Femur (tissue), 1 donor: Measurements from ENCODE around the gene IFNA5.

Experiments used
- DNase-seq: peaks from one replicate; pipeline ENCODE4 v3.0.0-alpha.2; 2017

The IFNA5 gene

GRCh38 chr9:21289848-21290247 lies 15.3 kb downstream of the IFNA5 start:
- DNase-seq = no peak

DNA sequence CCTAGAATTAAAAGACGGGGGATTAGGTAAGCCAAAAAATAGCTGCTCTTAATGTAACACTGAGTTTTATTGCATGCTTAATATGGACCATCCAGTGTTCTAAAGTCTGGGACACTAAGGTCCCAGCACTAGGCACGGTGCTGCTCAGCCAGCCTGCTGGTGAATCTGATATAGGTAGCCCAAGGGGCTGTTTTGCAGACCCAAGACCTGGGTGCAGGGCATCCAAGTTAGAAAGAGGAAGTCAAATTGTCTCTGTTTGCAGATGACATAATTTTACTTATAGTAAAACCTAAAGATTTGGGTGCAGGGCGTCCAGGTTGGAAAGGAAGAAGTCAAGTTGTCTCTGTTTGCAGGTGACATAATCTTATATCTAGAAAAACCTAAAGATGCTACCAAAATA lies 17.8 kb downstream of the IFNA5 start:
- no peak for DNase-seq

- no peak for DNase-seq
Measured at GRCh38 chr9:21286659-21287058, 18.5 kb downstream of the IFNA5 start.

GRCh38 chr9:21286099-21286498 lies 19.0 kb downstream of the IFNA5 start:
- no peak for DNase-seq

- DNase-seq = no peak
Measured at GRCh38 chr9:21281275-21281674, 23.8 kb downstream of the IFNA5 start.

DNA sequence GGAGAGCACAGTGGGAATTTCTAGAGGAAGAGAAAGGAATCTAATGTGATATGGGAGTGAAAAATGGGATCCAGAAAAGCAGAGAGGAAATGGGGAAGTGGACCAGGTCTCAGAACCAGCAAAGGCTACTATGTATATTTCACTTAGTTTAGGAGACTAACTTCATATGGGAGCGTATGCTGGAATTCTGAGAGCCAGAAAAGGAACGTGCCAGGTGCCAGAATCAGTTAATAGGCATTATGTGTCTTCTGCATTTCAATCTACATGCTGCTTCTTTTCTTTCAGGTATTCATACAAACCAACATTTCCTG lies 36.8 kb downstream of the IFNA5 start:
- DNase-seq = no peak

GRCh38 chr9:21267485-21268346 lies 37.4 kb downstream of the IFNA5 start:
- DNase-seq = peak; percentile 66

DNA sequence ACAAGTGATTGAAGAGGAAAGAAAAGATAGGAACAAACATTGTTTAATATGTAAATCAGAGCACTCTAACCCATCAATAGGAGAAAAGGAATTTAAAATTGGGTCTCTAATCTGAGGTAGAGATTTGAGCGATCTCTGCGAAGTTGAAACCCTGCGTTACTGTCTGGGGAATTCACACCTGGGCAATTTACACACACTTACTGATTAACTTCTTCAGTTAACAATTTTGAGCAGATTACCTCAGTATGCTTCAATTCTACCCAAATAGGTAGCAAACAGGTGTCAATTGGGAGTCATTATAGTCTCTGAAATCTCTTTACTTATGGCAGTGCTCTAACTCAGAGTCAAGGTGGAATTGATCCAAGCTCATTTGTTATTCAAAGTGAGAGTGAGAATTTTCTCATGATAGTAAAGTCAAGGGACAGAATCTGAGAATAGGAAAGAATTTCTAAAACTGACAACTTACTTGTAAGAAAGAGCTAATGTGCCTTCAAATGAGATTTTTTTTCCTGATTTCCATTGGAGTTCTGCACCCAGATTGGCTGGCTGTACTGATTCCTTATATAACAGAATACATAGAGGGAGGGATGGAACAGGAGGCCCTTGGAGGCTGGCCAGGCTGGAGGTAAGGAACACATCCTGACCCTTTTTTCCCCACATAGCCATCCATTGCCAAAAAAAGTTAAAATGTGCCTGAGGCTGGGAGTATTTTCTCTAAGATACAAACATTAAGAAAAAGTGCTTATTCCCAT lies 38.2 kb downstream of the IFNA5 start:
- DNase-seq = peak; percentile 31

DNA sequence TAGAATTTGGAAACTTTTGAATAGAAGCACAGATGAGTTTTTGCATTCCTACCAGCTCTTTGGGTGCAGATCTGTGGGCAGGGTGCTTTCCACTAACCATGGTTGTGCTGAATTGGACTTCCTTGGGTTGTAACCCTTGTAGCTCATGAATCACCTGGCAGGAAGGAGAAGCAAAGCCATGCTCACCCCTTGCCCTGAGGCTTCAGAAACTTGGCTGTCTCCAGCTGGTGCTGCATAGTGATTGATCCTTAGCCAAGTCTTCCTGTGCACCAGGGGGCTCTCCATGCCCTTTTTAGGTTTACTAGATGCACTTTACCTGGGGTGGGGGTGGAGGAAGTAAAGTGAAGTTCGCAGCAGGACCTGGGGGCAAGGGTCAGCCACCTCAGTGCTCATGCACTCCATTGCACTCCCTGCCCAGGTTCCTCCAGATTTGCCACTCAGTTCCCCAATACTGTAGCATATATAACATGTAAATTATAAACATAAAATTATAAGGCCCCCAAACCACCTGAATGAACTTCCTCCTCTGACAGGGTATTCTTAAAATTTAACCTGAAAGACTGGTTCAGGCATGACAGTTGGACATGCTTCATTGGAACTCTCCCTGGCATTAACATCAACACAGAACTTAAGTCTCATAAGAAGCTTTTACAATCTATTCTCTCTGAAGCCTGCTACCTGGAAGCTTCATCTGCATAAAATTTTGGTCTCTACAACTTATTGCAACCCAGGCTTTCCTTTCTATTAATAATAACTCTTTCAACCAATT lies 39.5 kb downstream of the IFNA5 start:
- no peak for DNase-seq

GRCh38 chr9:21255538-21256212 lies 49.4 kb downstream of the IFNA5 start:
- DNase-seq = no peak
